ENCODE data around the gene GANAB. TPM values are rescaled to one million over a fixed set of nuclear protein-coding genes. Genes with fewer than 3 reads are reported as not detected.
"Not testable (repeated sequence)": the region's sequence is repeated elsewhere in the genome, so short reads cannot be mapped to it uniquely, and the experiment has no call there.

GANAB gene
- polyA plus RNA-seq, 3 donors from 2014 or later: 135 to 246 (median 167) TPM

DNA sequence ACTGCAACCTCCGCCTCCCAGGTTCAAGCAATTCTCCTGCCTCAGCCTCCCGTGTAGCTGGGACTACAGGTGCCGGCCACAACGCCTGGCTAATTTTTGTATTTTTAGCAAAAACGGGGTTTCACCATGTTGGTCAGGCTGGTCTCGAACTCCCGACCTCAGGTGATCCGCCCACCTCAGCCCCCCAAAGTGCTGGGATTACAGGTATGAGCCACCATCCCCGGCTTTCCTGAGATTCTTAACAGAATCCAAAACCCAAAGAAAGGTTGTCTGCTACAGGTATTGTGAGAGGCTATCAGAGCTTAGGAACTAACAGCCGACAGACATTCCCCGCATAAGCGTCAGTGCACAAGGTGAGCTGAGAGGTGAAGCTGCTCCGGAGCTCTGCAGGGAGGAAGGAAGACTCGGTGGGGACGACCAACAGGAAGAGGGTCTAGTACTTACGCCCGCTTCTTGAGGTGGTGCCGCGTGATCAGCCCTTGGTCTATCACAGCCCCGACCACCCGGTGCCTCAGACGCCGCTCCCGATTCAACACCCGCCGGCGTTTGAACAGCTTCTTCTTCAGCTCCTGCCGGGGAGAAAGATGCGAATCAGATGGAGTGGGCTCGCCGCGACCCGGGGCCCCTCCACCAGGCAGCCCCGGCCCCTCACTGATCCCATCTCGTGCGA, 18.1 kb upstream of the GANAB start:
- Mint-ChIP-seq H3K4me1 (peaks cover 29 to 51% of the 10 kb centered on the region in 2 donors), H3K9me3 (no peaks in the 10 kb centered on the region), H3K27me3 (ENCODE audit: low read depth in 3 of 3) (peaks cover 8 to 12% (median 11%) of the 10 kb centered on the region in 3 donors), H3K4me3 (peak overlapping the region; percentile 90 to 95 (median 91)), H3K36me3 (peaks cover 3 to 9% (median 3%) of the 10 kb centered on the region in 3 donors), H3K27ac (peak overlapping the region; percentile 86 to 95 (median 93))
- no peak for DNase-seq

DNA sequence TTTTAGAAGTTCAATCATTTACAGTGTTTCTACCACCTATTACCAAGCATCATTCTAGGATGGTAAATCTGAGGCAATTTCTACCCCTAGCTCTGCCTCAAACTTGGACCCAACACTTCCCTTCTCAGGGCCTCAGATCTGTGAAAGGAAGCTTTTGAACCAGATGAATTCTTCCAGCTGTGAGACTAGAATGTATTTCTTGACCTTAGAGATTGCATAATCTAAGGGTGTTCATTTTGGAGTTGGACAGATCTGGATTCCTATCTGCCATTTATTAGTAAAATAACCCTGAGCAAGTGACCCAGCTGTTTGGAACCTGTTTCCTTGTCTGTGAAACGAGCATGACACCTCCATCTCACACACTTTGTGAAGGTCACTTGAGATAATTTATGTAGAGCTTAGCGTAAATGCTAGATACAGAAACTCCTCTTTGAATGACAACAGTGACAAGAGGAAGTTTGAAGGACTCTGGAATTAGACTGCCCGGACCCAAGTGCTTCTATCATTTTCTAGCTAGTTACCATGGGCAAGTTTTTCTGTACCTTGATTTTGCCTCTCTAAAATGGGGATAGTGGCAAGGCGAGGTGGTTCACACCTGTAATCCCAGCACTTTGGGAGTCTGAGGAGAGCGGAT, 10.5 kb upstream of the GANAB start:
- Mint-ChIP-seq H3K9me3 (no peaks in the 10 kb centered on the region), H3K4me3 (no peak overlapping the region), H3K27me3 (ENCODE audit: low read depth in 3 of 3) (peaks cover 9 to 26% (median 24%) of the 10 kb centered on the region in 3 donors), H3K27ac (no peak overlapping the region), H3K4me1 (peaks cover 12 to 17% of the 10 kb centered on the region in 2 donors), H3K36me3 (no peaks in the 10 kb centered on the region)
- DNase-seq: no peak

DNA sequence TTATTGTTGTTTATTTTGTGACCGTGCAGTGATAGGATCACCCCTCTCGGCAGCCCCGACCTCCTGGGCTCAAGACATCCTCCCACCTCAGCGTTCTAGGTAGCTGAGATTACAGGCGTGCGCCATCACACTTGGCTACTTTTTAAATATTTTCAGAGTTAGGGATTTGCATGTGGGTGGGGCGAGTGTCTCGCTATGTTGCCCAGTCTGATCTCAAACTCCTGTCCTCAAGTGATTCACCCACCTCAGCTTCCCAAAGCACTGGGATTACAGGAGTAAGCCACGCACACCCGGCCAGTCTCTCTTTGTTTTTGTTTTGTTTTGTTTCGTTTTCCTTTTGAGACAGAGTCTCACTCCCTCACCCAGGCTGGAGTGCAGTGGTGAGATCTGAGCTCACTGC, 7.9 kb upstream of the GANAB start:
- H3K4me1 Mint-ChIP-seq: peaks cover 19 to 26% of the 10 kb centered on the region in 2 donors
- peaks cover 9 to 26% (median 24%) of the 10 kb centered on the region in 3 donors for H3K27me3 Mint-ChIP-seq (ENCODE audit: low read depth in 3 of 3)
- peak overlapping the region; percentile 7 to 95 (median 68) for H3K27ac Mint-ChIP-seq
- H3K9me3 Mint-ChIP-seq: no peaks in the 10 kb centered on the region
- no peaks in the 10 kb centered on the region for H3K36me3 Mint-ChIP-seq
- peak overlapping the region; percentile 41 to 59 (median 55) for H3K4me3 Mint-ChIP-seq
- no peak for DNase-seq

DNA sequence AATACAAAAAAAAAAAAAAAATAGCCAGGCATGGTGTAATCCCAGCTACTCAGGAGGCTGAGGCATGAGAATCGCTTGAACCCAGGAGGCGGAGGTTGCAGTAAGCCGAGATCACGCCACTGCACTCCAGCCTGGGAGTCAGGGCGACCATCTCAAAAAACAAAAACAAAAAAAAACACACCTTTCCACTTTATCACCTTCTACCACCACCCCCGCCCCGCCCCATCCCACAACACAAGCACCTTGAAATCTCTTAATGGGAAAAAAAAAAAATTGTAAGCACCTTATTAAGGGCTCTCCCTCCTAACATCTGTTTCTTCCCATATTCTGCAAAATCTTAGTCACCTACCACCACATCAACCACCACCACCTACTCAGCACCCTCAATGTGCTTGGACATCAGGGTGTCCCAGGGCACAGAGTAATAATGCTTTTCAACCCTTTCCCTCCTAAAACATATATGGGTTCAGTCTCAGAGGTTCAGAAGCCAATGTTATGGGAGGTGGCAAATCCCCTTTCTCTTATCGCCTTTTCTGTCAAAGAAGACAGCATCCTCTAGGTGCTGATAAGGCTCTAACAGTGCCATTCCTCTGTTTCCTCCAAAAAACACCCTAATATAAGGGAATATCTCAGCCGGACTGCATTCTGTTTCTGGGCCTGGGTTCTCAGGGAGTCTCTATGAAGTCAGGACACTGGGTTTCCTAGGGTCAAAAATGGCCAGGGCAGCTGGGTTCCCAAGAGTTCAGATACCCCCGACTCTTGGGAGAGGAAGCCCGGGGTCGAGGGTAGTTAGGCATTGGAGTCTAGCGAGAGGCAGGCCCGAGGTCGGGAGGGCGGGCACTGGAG, 6.0 kb upstream of the GANAB start:
- peak overlapping the region; percentile 87 to 93 (median 90) for H3K4me3 Mint-ChIP-seq
- no peaks in the 10 kb centered on the region for H3K36me3 Mint-ChIP-seq
- DNase-seq: no peak
- no peaks in the 10 kb centered on the region for H3K9me3 Mint-ChIP-seq
- peaks cover 9 to 26% (median 24%) of the 10 kb centered on the region in 3 donors for H3K27me3 Mint-ChIP-seq (ENCODE audit: low read depth in 3 of 3)
- H3K4me1 Mint-ChIP-seq: peaks cover 20 to 26% of the 10 kb centered on the region in 2 donors
- H3K27ac Mint-ChIP-seq: peak overlapping the region; percentile 74 to 95 (median 93)

DNA sequence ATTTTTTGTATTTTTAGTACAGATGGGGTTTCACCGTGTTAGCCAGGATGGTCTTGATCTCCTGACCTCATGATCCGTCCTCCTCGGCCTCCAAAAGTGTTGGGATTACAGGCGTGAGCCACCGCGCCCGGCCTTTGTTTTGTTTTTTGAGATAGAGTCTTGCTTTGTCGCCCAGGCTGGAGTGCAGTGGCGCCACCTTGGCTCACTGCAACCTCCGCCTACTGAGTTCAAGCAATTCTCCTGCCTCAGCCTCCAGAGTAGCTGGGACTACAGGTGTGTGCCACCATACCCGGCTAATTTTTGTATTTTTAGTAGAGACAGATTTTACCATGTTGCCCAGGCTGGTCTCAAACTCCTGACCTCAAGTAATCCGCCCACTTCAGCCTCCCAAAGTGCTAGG, 3.9 kb upstream of the GANAB start:
- H3K4me1 Mint-ChIP-seq: peaks cover 34 to 41% of the 10 kb centered on the region in 2 donors
- H3K27ac Mint-ChIP-seq: peak overlapping the region in 2 of 6 donors; percentile 30 to 46
- DNase-seq, H3K9me3 Mint-ChIP-seq, H3K36me3 Mint-ChIP-seq, H3K4me3 Mint-ChIP-seq: not testable (repeated sequence)
- H3K27me3 Mint-ChIP-seq (ENCODE audit: low read depth in 3 of 3): peaks cover 9 to 28% (median 24%) of the 10 kb centered on the region in 3 donors

DNA sequence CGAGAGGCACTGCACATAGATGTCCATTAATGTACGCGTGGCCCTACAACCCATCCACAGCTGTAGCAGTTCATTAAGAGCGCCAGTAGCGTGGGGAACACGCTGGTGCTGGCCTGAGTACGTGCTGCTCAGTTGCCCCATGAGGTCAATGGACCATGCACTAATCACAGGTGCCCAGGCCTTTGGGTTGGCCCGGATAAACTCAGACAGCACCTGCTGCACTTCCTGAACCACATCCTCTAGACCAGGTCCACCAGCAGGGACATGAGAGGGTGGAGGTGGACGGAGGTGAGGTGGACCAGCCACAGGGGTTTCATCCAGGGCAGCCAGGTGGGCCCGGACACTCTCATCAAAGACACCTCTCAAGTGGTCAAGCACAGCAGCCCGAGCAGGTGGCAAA, 3.1 kb upstream of the GANAB start:
- Mint-ChIP-seq H3K4me1 (peaks cover 40 to 48% of the 10 kb centered on the region in 2 donors), H3K27me3 (ENCODE audit: low read depth in 3 of 3) (peaks cover 9 to 21% (median 16%) of the 10 kb centered on the region in 3 donors), H3K27ac (no peak overlapping the region), H3K4me3 (no peak overlapping the region), H3K36me3 (no peaks in the 10 kb centered on the region), H3K9me3 (no peaks in the 10 kb centered on the region)
- no peak for DNase-seq

DNA sequence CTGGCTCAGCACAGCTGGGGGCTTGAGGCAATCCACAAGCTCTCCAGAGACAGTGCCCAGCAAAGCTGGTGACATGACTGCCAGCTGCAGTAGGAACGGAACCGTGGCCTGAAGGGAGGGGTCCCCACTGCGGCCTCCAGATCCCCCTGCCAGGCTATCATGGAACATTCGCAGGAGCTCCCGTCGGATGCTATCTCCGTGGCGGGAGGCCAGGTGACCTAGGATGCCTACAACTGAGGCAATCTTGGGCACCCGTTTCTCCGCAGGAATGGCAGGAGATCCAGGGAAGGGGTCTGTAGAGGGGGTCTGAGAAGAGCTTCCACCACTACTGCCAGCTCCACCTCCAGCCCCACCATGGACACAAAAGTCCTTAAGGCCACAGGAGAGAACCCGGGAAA, 2.6 kb upstream of the GANAB start:
- Mint-ChIP-seq H3K27ac (peak overlapping the region in 1 of 6 donors; percentile 40), H3K4me3 (no peak overlapping the region), H3K9me3 (no peaks in the 10 kb centered on the region), H3K4me1 (peaks cover 45 to 51% of the 10 kb centered on the region in 2 donors), H3K27me3 (ENCODE audit: low read depth in 3 of 3) (peaks cover 9 to 16% (median 11%) of the 10 kb centered on the region in 3 donors), H3K36me3 (no peaks in the 10 kb centered on the region)
- no peak for DNase-seq

DNA sequence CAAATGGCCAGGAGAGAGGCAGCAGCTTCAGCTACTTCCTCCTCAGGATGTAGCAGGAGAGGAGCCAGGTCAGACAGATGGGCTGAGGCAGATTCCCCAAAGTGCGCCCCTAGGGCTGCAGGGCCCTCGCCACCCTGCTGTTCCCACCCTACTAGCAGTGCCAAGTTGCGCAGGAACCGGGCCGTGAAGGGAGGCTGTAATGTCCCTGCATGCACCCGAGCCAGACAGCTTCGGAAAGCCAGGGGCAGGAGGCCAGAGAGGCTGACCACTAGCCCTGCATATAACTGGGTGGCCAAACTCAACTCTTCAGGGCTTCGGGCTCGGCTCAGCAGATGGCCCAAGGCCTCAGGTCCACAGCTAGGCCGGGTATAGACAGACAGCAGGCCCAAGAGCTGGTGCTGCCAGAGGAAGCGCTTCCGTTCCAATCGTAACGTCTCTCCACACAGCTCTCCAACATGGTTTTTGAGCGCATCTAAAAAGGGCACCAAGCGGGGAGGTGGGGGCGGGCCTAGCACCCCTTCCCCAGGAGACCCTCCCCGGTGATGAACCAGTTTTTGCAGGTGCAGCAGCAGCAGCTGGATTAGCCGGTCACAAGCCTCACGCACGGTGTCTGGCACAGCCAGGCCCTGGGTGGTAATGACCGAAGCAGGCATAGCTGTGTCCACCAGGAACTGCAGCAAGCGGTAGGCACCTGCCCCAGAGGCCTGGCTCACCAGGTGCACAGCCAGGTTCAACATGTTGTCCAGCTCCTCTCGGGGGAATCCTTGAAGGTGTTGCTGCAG, 2.0 kb upstream of the GANAB start:
- Mint-ChIP-seq H3K9me3 (no peaks in the 10 kb centered on the region), H3K4me1 (peaks cover 42 to 47% of the 10 kb centered on the region in 2 donors), H3K27me3 (ENCODE audit: low read depth in 3 of 3) (peaks cover 5 to 10% (median 8%) of the 10 kb centered on the region in 3 donors), H3K36me3 (no peaks in the 10 kb centered on the region), H3K4me3 (no peak overlapping the region), H3K27ac (peak overlapping the region in 1 of 6 donors; percentile 35)
- no peak for DNase-seq

DNA sequence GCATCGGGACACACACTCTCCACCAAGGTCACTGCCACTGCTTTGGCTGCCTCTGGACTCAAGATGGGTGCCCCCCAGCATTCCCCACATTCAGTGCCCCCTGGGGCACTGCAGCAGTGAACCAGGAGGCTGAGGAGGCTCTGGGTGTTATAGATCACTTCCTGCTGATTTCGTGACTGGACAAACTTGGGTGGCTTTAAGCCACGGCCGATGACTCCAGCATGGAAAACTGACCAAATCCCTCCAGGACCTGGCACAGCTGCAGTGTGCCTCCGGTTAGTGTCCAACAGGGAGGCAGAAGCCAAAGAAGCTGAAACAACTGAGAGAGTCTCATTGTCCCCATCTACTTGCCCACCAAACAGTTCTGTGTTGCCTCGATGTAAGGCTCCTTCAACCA, 1.2 kb upstream of the GANAB start:
- Mint-ChIP-seq H3K27ac (peak overlapping the region in 1 of 6 donors; percentile 35), H3K9me3 (no peaks in the 10 kb centered on the region), H3K4me3 (no peak overlapping the region), H3K27me3 (ENCODE audit: low read depth in 3 of 3) (peaks cover 0 to 7% (median 1%) of the 10 kb centered on the region in 3 donors), H3K4me1 (peaks cover 37 to 41% of the 10 kb centered on the region in 2 donors), H3K36me3 (no peaks in the 10 kb centered on the region)
- DNase-seq: no peak

DNA sequence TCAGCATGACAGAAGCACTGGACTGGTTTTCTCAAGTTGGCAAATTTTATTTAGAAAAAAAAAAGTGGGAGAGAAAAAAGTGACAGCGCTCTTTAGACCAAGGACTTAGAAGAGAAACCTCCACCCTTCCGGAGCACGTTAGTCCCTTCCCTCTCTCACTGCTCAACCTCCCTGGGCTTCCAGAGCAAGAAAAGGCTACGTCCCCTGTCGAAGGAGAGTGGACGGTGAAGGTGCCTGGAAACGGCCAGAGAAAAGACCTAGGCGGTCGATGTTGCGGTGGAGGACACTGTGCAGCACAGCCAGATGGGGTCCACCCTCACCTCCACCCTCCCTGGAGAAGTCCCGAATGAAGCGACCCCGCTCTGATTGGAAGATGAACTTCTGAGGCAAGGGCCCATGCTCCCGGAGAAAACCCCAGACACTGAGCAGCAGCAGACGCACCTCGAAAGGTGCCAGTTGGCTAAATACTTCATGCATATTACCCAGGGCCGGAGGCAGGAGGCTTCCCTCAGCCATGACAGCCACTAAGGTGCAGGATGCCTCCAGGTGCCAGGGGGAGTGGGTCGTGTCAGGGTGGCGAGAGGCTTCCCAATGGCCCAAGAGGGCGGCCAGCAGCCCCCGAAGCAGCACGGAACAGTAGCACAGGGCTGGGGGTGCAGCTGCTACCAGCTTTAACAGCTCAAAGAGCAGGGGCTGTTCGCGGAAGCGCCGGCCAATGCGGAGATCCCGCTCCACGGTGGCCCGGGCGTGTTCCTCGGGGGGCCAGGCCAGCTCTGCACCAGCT, 604 bp upstream of the GANAB start:
- Mint-ChIP-seq H3K4me3 (peak overlapping the region; percentile 91 to 99 (median 96)), H3K4me1 (peaks cover 35% of the 10 kb centered on the region in 2 donors), H3K36me3 (no peaks in the 10 kb centered on the region), H3K9me3 (no peaks in the 10 kb centered on the region), H3K27ac (peak overlapping the region; percentile 95 to 99 (median 98)), H3K27me3 (ENCODE audit: low read depth in 3 of 3) (peaks cover 0 to 7% (median 0%) of the 10 kb centered on the region in 3 donors)
- no peak for DNase-seq

DNA sequence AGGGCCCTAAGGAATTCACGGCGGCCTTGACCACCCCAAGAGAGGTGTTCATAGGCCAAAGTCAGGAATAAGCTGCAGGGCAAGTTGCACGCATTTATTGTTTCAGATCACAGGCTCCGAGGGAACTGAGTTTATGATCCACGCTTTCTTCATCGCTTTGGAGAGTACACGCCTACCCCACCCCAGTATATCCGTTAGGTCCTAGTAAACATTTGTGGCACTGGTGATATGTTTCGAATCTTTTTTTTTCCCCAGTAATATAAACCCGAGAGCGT, 805 bp downstream of the GANAB start:
- H3K4me1 Mint-ChIP-seq: peaks cover 40 to 41% of the 10 kb centered on the region in 2 donors
- no peaks in the 10 kb centered on the region for H3K36me3 Mint-ChIP-seq
- H3K4me3 Mint-ChIP-seq: peak overlapping the region; percentile 91 to 99 (median 96)
- no peaks in the 10 kb centered on the region for H3K9me3 Mint-ChIP-seq
- H3K27me3 Mint-ChIP-seq (ENCODE audit: low read depth in 3 of 3): peaks cover 0 to 10% (median 0%) of the 10 kb centered on the region in 3 donors
- no peak for DNase-seq
- peak overlapping the region; percentile 95 to 99 (median 98) for H3K27ac Mint-ChIP-seq

DNA sequence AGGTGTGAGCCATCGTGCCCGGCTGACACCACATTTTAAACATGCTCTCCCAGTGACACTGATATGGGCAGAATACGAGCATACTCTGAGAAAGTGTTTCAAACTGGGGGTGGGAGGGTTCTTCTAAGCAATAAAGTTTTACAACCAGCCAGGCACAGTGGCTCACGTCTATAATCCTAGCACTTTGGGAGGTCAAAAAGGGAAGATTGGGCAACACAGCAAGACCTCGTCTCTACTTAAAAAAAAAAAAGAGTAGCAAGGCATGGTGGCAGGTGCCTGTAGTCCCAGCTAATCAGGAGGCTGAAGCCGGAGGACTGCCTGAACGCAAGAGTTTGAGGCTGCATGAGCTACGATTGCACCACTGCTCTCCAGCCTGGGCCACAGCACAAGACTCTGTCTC, 2.2 kb downstream of the GANAB start:
- Mint-ChIP-seq H3K27me3 (ENCODE audit: low read depth in 3 of 3) (peaks cover 0 to 11% (median 0%) of the 10 kb centered on the region in 3 donors), H3K9me3 (no peaks in the 10 kb centered on the region), H3K27ac (peak overlapping the region in 5 of 6 donors; percentile 17 to 59 (median 39)), H3K4me3 (peak overlapping the region in 3 of 5 donors; percentile 15 to 48 (median 26)), H3K4me1 (peaks cover 45 to 48% of the 10 kb centered on the region in 2 donors), H3K36me3 (peaks cover 0 to 5% (median 5%) of the 10 kb centered on the region in 3 donors)
- DNase-seq: no peak

Data from immature natural killer cell (primary cell).